ENCODE data around the gene APBB3. TPM values are rescaled to one million over a fixed set of nuclear protein-coding genes. Genes with fewer than 3 reads are reported as not detected.

The APBB3 gene
- total RNA-seq, 3 donors from 2014 or later (not counting 1 experiment from before 2014, with no cell fraction given): 44.0 to 44.9 (median 44.4) TPM

DNA sequence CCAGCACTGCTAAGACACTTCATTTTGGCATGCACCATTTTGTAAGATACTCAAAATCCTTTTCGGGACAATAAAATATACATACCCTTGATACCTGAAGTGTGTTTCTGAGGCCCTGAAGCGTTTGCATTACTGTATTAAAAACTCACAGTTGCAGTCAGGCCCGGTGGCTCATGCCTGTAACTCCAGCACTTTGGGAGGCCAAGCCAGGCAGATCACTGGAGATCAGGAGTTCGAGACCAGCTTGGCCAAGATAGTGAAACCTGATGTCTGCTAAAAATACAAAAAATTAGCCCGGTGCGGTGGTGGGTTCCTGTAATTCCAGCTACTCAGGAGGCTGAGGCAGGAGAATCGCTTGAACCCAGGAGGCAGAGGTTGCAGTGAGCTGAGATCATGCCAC lies 19.4 kb downstream of the APBB3 start:
- peaks cover 30% of the 10 kb centered on the region for H3K4me1 ChIP-seq (ENCODE audit: control insufficient read depth, insufficient read depth, low read length)
- H3K27ac ChIP-seq (ENCODE audit: low read length): no peak overlapping the region
- Mint-ChIP-seq H3K36me3 (no peaks in the 10 kb centered on the region), H3K27me3 (ENCODE audit: low read depth in 2 of 2) (no peaks in the 10 kb centered on the region), H3K27ac (peak overlapping the region in 1 of 2 donors; percentile 25), H3K4me1 (peaks cover 23 to 27% of the 10 kb centered on the region in 2 donors), H3K4me3 (no peak overlapping the region), H3K9me3 (no peaks in the 10 kb centered on the region)
- DNase-seq (no peak), ATAC-seq (no peak)
- H3K27me3 ChIP-seq (ENCODE audit: control insufficient read depth, insufficient read depth, low read length): no peaks in the 10 kb centered on the region
- no peaks in the 10 kb centered on the region for H3K9me3 ChIP-seq (ENCODE audit: control insufficient read depth, insufficient read depth, low read length)
- H3K36me3 ChIP-seq (ENCODE audit: control insufficient read depth, insufficient read depth, low read length): peaks cover 32% of the 10 kb centered on the region
- 96% methylated on average over 7 of the region's 7 CpGs for WGBS (ENCODE audit: insufficient coverage)
- H3K4me3 ChIP-seq (ENCODE audit: low read length): no peak overlapping the region
- TF ChIP-seq, protein P1, sequence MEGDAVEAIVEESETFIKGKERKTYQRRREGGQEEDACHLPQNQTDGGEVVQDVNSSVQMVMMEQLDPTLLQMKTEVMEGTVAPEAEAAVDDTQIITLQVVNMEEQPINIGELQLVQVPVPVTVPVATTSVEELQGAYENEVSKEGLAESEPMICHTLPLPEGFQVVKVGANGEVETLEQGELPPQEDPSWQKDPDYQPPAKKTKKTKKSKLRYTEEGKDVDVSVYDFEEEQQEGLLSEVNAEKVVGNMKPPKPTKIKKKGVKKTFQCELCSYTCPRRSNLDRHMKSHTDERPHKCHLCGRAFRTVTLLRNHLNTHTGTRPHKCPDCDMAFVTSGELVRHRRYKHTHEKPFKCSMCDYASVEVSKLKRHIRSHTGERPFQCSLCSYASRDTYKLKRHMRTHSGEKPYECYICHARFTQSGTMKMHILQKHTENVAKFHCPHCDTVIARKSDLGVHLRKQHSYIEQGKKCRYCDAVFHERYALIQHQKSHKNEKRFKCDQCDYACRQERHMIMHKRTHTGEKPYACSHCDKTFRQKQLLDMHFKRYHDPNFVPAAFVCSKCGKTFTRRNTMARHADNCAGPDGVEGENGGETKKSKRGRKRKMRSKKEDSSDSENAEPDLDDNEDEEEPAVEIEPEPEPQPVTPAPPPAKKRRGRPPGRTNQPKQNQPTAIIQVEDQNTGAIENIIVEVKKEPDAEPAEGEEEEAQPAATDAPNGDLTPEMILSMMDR (IDR thresholded peaks at IDR 0.05): no peak
- intact Hi-C loops (cut with micrococcal nuclease): loop anchor here (5.0 kb wide), 1 partner anchor 157 kb away; the partner anchor contains the start of gene ZMAT2

DNA sequence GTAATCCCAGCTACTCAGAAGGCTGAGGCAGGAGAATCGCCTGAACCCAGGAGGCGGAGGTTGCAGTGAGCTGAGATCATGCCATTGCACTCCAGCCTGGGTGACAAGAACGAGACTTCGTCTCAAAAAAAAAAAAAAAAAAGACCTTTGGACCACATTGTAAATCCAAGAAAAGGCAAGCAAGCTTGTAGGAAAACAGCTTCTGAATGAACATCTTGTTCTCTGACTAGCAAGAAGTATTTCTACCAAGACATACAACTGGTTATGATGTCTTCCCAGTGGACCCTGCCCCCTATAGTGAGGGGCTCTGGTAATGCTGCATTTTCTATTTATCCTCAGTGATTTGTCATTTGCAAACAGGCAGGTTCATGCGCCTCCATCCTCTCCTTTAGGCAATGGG lies 21.4 kb downstream of the APBB3 start:
- no peaks in the 10 kb centered on the region for H3K9me3 Mint-ChIP-seq
- peaks cover 12% of the 10 kb centered on the region for H3K4me1 ChIP-seq (ENCODE audit: control insufficient read depth, insufficient read depth, low read length)
- no peaks in the 10 kb centered on the region for H3K27me3 ChIP-seq (ENCODE audit: control insufficient read depth, insufficient read depth, low read length)
- H3K27me3 Mint-ChIP-seq (ENCODE audit: low read depth in 2 of 2): no peaks in the 10 kb centered on the region
- no peak overlapping the region for H3K4me3 Mint-ChIP-seq
- no peaks in the 10 kb centered on the region for H3K9me3 ChIP-seq (ENCODE audit: control insufficient read depth, insufficient read depth, low read length)
- intact Hi-C loops (cut with micrococcal nuclease): no loop called here
- H3K27ac ChIP-seq (ENCODE audit: low read length): no peak overlapping the region
- TF ChIP-seq, protein P1 (IDR thresholded peaks at IDR 0.05): no peak
- peaks cover 41% of the 10 kb centered on the region for H3K36me3 ChIP-seq (ENCODE audit: control insufficient read depth, insufficient read depth, low read length)
- H3K27ac Mint-ChIP-seq: no peak overlapping the region
- H3K36me3 Mint-ChIP-seq: no peaks in the 10 kb centered on the region
- H3K4me1 Mint-ChIP-seq: peaks cover 4 to 9% of the 10 kb centered on the region in 2 donors
- no peak for DNase-seq
- 97% methylated on average over 4 of the region's 5 CpGs for WGBS (ENCODE audit: insufficient coverage)
- no peak for ATAC-seq
- no peak overlapping the region for H3K4me3 ChIP-seq (ENCODE audit: low read length)

DNA sequence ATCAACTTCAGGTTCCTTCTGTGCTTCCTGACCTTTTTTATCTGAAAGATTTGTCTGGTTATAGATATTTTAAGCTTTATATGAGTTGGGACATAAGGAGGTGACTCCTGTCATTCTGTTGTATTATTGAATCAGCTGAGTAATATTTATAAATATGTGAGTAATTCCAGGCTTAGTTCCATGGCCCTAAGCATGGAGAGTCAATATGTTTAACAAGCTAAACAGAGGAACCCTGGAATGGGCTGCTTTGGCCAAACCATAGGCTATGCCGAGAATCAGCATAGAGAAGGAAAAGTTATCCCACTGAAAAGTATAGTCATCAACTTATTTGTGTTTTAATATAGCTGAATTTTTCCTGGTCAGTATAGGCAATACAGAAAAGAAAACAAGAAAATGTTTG lies 24.2 kb downstream of the APBB3 start:
- no peak for ATAC-seq
- WGBS (ENCODE audit: insufficient coverage): 88% methylated on average over 1 of the region's 1 CpG
- no peaks in the 10 kb centered on the region for H3K27me3 ChIP-seq (ENCODE audit: control insufficient read depth, insufficient read depth, low read length)
- no peak for DNase-seq
- Mint-ChIP-seq H3K4me1 (peaks cover 0 to 2% of the 10 kb centered on the region in 2 donors), H3K27me3 (ENCODE audit: low read depth in 2 of 2) (no peaks in the 10 kb centered on the region), H3K36me3 (no peaks in the 10 kb centered on the region), H3K9me3 (no peaks in the 10 kb centered on the region), H3K27ac (peak overlapping the region in 1 of 2 donors; percentile 18), H3K4me3 (no peak overlapping the region)
- H3K36me3 ChIP-seq (ENCODE audit: control insufficient read depth, insufficient read depth, low read length): peaks cover 57% of the 10 kb centered on the region
- intact Hi-C loops (cut with micrococcal nuclease): no loop called here
- TF ChIP-seq, protein P1 (IDR thresholded peaks at IDR 0.05): no peak
- H3K4me1 ChIP-seq (ENCODE audit: control insufficient read depth, insufficient read depth, low read length): no peaks in the 10 kb centered on the region
- no peak overlapping the region for H3K4me3 ChIP-seq (ENCODE audit: low read length)
- no peaks in the 10 kb centered on the region for H3K9me3 ChIP-seq (ENCODE audit: control insufficient read depth, insufficient read depth, low read length)
- H3K27ac ChIP-seq (ENCODE audit: low read length): no peak overlapping the region

DNA sequence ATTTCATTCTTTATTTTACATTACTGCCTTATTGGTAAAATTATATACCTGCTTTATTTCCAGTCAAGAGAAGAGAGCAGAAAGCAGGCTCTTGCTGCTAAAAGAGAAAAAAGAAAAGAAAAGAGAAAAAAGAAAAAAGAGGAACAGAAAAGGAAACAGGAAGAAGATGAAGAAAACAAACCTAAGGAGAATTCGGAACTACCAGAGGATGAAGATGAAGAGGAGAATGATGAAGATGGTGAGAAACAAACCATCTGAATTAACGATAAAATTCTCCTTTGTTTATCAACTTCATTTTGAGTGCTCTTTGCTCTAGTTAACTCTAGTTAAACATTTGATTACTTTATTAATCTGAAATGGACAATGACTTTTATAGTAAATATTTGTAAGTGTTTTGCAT lies 40.4 kb downstream of the APBB3 start:
- TF ChIP-seq, protein P1 (IDR thresholded peaks at IDR 0.05): no peak
- intact Hi-C loops (cut with micrococcal nuclease): no loop called here
- Mint-ChIP-seq H3K4me1 (no peaks in the 10 kb centered on the region), H3K9me3 (no peaks in the 10 kb centered on the region), H3K36me3 (peaks cover 29% of the 10 kb centered on the region), H3K4me3 (no peak overlapping the region), H3K27me3 (ENCODE audit: low read depth in 2 of 2) (no peaks in the 10 kb centered on the region), H3K27ac (peak overlapping the region; percentile 60 to 72)
- H3K36me3 ChIP-seq (ENCODE audit: control insufficient read depth, insufficient read depth, low read length): peaks cover 43% of the 10 kb centered on the region
- no peak for ATAC-seq
- H3K27ac ChIP-seq (ENCODE audit: low read length): no peak overlapping the region
- WGBS (ENCODE audit: insufficient coverage): no CpG with 5 or more reads among the region's 2 CpGs
- H3K4me3 ChIP-seq (ENCODE audit: low read length): no peak overlapping the region
- no peaks in the 10 kb centered on the region for H3K4me1 ChIP-seq (ENCODE audit: control insufficient read depth, insufficient read depth, low read length)
- no peaks in the 10 kb centered on the region for H3K9me3 ChIP-seq (ENCODE audit: control insufficient read depth, insufficient read depth, low read length)
- H3K27me3 ChIP-seq (ENCODE audit: control insufficient read depth, insufficient read depth, low read length): no peaks in the 10 kb centered on the region
- no peak for DNase-seq
